IMR-90 (cell line): Measurements from ENCODE around the gene DIP2A. TPM values are rescaled to one million over a fixed set of nuclear protein-coding genes. Genes with fewer than 3 reads are reported as not detected.

Experiments
- ATAC-seq: fragments of 200-7000 bp; cut with Tn5 transposase; 2 replicates; pipeline ENCODE4 v1.9.1; 2020; ENCODE audit warnings: low read depth, mild to moderate bottlenecking, moderate library complexity
- BruUV-seq: library from RNA; stranded (reverse); fragments of 400-500 nt; replicated peaks from 2 replicates; lab custom pipeline; 2021; lab: Mats Ljungman, UMichigan
- CTCF ChIA-PET: fragments of 300-600 bp; formaldehyde crosslinking; extraction: SDS; loops from one replicate; lab custom pipeline; 2021; ENCODE audit warnings: antibody characterized with exemption; lab: Yijun Ruan, JAX
- POLR2A ChIA-PET: fragments of 300-600 bp; sonication (Branson Sonifier 250); formaldehyde crosslinking; loops from one replicate; lab custom pipeline; 2022; ENCODE audit warnings: antibody characterized with exemption; ENCODE audit not compliant: unreplicated experiment; lab: Charles Lee
- DNase-seq: peaks from one replicate; pipeline ENCODE4 v3.0.0; 2013
- H2AFZ ChIP-seq: replicated peaks from 2 replicates; pipeline ENCODE3; 2013; ENCODE audit warnings: low read length, mild to moderate bottlenecking; ENCODE audit not compliant: poor library complexity
- H2AK5ac ChIP-seq: 2 replicates; pipeline ENCODE4 v1.6.1; 2013; ENCODE audit warnings: low read depth, low read length, inconsistent platforms
- H2AK9ac ChIP-seq: replicated peaks from 2 replicates; pipeline ENCODE3; 2013; ENCODE audit warnings: mild to moderate bottlenecking, low read depth, low read length, moderate library complexity; ENCODE audit not compliant: poor library complexity
- H2BK120ac ChIP-seq: 2 replicates; pipeline ENCODE4 v1.6.1; 2013; ENCODE audit warnings: low read depth, low read length, inconsistent platforms
- H2BK15ac ChIP-seq: 3 replicates; pipeline ENCODE4 v1.6.1; 2013; ENCODE audit warnings: low read depth, low read length, inconsistent platforms
- H2BK20ac ChIP-seq: 2 replicates; pipeline ENCODE4 v1.6.1; 2013; ENCODE audit warnings: low read depth, mild to moderate bottlenecking, inconsistent platforms, low read length, moderate library complexity
- H2BK5ac ChIP-seq: 2 replicates; pipeline ENCODE4 v1.6.1; 2013; ENCODE audit warnings: mild to moderate bottlenecking, low read depth, low read length, inconsistent platforms; ENCODE audit not compliant: poor library complexity, severe bottlenecking
- H3K14ac ChIP-seq: replicated peaks from 2 replicates; pipeline ENCODE4 v1.6.1; 2013; ENCODE audit warnings: low read depth, low read length, inconsistent platforms
- H3K18ac ChIP-seq: 2 replicates; pipeline ENCODE4 v1.6.1; 2013; ENCODE audit warnings: low read depth, low read length, control low read depth
- H3K23ac ChIP-seq: 2 replicates; pipeline ENCODE4 v1.6.1; 2013; ENCODE audit warnings: low read depth, low read length, inconsistent platforms
- H3K27ac ChIP-seq: 2 replicates; pipeline ENCODE4 v1.5.1; 2013; ENCODE audit warnings: mild to moderate bottlenecking, control low read depth, low read length; ENCODE audit not compliant: insufficient read depth
- H3K27me3 ChIP-seq: 2 replicates; pipeline ENCODE4 v1.6.1; 2013; ENCODE audit warnings: low read length; ENCODE audit not compliant: control insufficient read depth, insufficient read depth
- H3K36me3 ChIP-seq: 2 replicates; pipeline ENCODE4 v1.6.1; 2013; ENCODE audit warnings: low read length, mixed read lengths; ENCODE audit not compliant: control insufficient read depth, insufficient read depth
- H3K4ac ChIP-seq: 2 replicates; pipeline ENCODE4 v1.6.1; 2013; ENCODE audit warnings: low read depth, low read length, inconsistent platforms
- H3K4me1 ChIP-seq: 2 replicates; pipeline ENCODE4 v1.6.1; 2013; ENCODE audit warnings: low read length, mixed read lengths; ENCODE audit not compliant: control insufficient read depth, insufficient read depth
- H3K4me2 ChIP-seq: 2 replicates; pipeline ENCODE4 v1.6.1; 2013; ENCODE audit warnings: low read depth, mild to moderate bottlenecking, control low read depth, low read length, moderate library complexity
- H3K4me3 ChIP-seq: 2 replicates; pipeline ENCODE4 v1.5.1; 2013; ENCODE audit warnings: low read depth, mild to moderate bottlenecking, control low read depth, low read length, moderate library complexity; ENCODE audit not compliant: insufficient read depth
- H3K56ac ChIP-seq: 2 replicates; pipeline ENCODE4 v1.6.1; 2013; ENCODE audit warnings: low read length, inconsistent platforms; ENCODE audit not compliant: insufficient read depth; ENCODE audit errors: extremely low read depth
- H3K79me1 ChIP-seq, 2 experiments: 2 replicates each; pipeline ENCODE4 v1.6.1; 2013; ENCODE audit warnings: low read length in 2 of 2, inconsistent platforms in 1 of 2, low read depth in 1 of 2
- H3K9ac ChIP-seq: 2 replicates; pipeline ENCODE4 v1.6.1; 2013; ENCODE audit warnings: low read depth, low read length, control low read depth
- H3K9me1 ChIP-seq: 2 replicates; pipeline ENCODE4 v1.6.1; 2013; ENCODE audit warnings: low read length, inconsistent platforms; ENCODE audit not compliant: insufficient read depth
- H3K9me3 ChIP-seq: 2 replicates; pipeline ENCODE4 v1.6.1; 2013; ENCODE audit warnings: low read length; ENCODE audit not compliant: control insufficient read depth, insufficient read depth
- H4K20me1 ChIP-seq: 2 replicates; pipeline ENCODE4 v1.6.1; 2013; ENCODE audit warnings: low read length, inconsistent platforms; ENCODE audit not compliant: insufficient read depth
- H4K5ac ChIP-seq: 2 replicates; pipeline ENCODE4 v1.6.1; 2013; ENCODE audit warnings: mild to moderate bottlenecking, low read depth, low read length, control low read depth
- H4K8ac ChIP-seq, 2 experiments: 2 replicates each; pipeline ENCODE4 v1.6.1; 2013; ENCODE audit warnings: low read depth in 2 of 2, low read length in 2 of 2, control low read depth in 1 of 2, inconsistent platforms in 1 of 2
- H4K91ac ChIP-seq: 2 replicates; pipeline ENCODE4 v1.6.1; 2013; ENCODE audit warnings: low read depth, low read length, inconsistent platforms; ENCODE audit not compliant: insufficient read depth
- MXI1 ChIP-seq: IDR thresholded peaks from 2 replicates; pipeline ENCODE4 v1.6.1; 2012; ENCODE audit warnings: low read depth, mild to moderate bottlenecking, low read length, moderate library complexity, borderline replicate concordance
- NFE2L2 ChIP-seq: fragments of 150-350 bp; IDR thresholded peaks from 2 replicates; pipeline ENCODE4 v1.6.1; 2016; ENCODE audit warnings: low read depth, mild to moderate bottlenecking, low read length
- POLR2A ChIP-seq: IDR thresholded peaks from 2 replicates; pipeline ENCODE4 v1.6.1; 2012; ENCODE audit warnings: mild to moderate bottlenecking, low read depth, low read length
- WGBS, 2 experiments: methylation state at CpG; one replicate each; pipeline versions ENCODE4 v1.1.5 to v1.1.7; 2013; ENCODE audit warnings: missing lambda C conversion rate in 2 of 2; ENCODE audit not compliant: insufficient read length in 1 of 2; ENCODE audit errors: extremely low coverage in 2 of 2; 5-methylcytosine and 5-hydroxymethylcytosine counted together
- dilution Hi-C: fragments of 300-500 bp; cut with HindIII; formaldehyde crosslinking; loops from one replicate; pipeline ENCODE4 v1.14.3; 2018; ENCODE audit warnings: low sequenced_read_pairs; ENCODE audit not compliant: unreplicated experiment
- in situ Hi-C: fragments of 300-500 bp; cut with MboI; formaldehyde crosslinking; loops from 3 replicates; pipeline ENCODE4 v1.14.3; 2019; ENCODE audit warnings: low sequenced_read_pairs, inconsistent platforms, mixed read lengths
- intact Hi-C: fragments of 100-400 bp; cut with micrococcal nuclease; formaldehyde crosslinking; loops from 2 replicates; pipeline ENCODE4 v1.10.0; 2022
- polyA plus RNA-seq, 3 experiments: library from polyadenylated mRNA; depleted of rRNA; stranded (reverse); fragments of >200 nt; gene quantifications; 2 replicates each; pipeline ENCODE4 v1.2.3, GENCODE V29; 2012; ENCODE audit warnings: low replicate concordance in 1 of 3
- total RNA-seq: library from RNA; depleted of rRNA; stranded (reverse); fragments of >200 nt; gene quantifications from 2 replicates; pipeline ENCODE4 v1.2.3, GENCODE V29; 2012

Gene DIP2A
- total and polyA plus RNA-seq, 2 of the 4 experiments (the other 2 are of a cell fraction): 17.9 to 24.3 TPM

DNA sequence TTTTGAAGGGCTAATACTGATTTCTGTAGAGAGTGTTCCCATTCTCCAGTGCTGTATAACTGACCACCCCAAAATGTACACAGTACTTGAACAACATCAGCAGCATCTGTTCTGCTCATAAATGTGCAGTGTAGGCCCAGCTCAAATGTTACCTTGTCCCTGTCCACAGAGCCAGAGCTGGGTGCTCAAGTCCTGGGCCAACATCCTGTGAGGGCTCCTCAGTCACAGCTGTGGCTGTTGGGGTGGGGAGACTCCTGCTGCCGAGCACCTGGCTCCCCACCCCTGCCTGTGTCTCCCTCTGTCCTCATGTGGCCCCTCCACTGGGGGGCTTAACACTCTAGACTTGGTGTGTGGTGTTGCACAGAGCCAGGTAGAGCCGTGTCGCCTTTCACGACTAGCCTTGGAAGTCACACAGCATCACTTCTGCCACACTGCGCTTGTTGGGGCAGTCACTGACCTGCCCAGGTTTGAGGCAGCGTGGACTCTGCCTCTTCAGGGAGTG lies 30.5 kb downstream of the DIP2A start:
- no peak overlapping the region for H2AK9ac ChIP-seq
- no peak overlapping the region for H4K8ac ChIP-seq
- no TSS peak for BruUV-seq
- no peak overlapping the region for H3K14ac ChIP-seq
- peaks cover 24 to 50% of the 10 kb centered on the region in 2 experiments for H3K79me1 ChIP-seq
- no peak overlapping the region for H2BK20ac ChIP-seq
- peaks cover 12% of the 10 kb centered on the region for H3K9me1 ChIP-seq
- 94% methylated on average over 3 of the region's 6 CpGs; no CpG with 5 or more reads in 1 of the 2 experiments for WGBS, 2 experiments
- H3K9me3 ChIP-seq: no peaks in the 10 kb centered on the region; the same call in 1 of the 2 replicates
- TF ChIP-seq POLR2A (no peak), NFE2L2 (no peak), MXI1 (no peak)
- no peak overlapping the region for H3K23ac ChIP-seq
- in situ Hi-C loops: no loop called here
- no peak overlapping the region for H2BK15ac ChIP-seq
- H3K36me3 ChIP-seq: peaks cover 13% of the 10 kb centered on the region
- ATAC-seq: no peak
- H2AFZ ChIP-seq: no peak overlapping the region
- no peak overlapping the region for H3K56ac ChIP-seq
- H2BK120ac ChIP-seq: no peak overlapping the region
- H3K4me1 ChIP-seq: 0 out of 2 replicates have a peak, but pooled peaks cover 2% of the 10 kb centered on the region
- no peaks in the 10 kb centered on the region for H3K27me3 ChIP-seq
- H3K4ac ChIP-seq: no peak overlapping the region
- DNase-seq: no peak
- no peak overlapping the region for H4K91ac ChIP-seq
- no peak overlapping the region for H3K9ac ChIP-seq
- H4K20me1 ChIP-seq: peaks cover 4% of the 10 kb centered on the region; the same call in 1 of the 2 replicates
- ChIA-PET POLR2A (no interaction called here), CTCF (no interaction called here)
- H2AK5ac ChIP-seq: no peak overlapping the region
- H3K4me2 ChIP-seq: no peak overlapping the region
- no peak overlapping the region for H3K27ac ChIP-seq
- no peak overlapping the region for H3K4me3 ChIP-seq
- intact Hi-C loops: no loop called here
- dilution Hi-C loops: no loop called here
- H3K18ac ChIP-seq: no peak overlapping the region
- no peak overlapping the region for H2BK5ac ChIP-seq
- H4K5ac ChIP-seq: no peak overlapping the region
